Right lobe of liver (tissue), 6 donors: ENCODE data around the gene GPN1. TPM values are rescaled to one million over a fixed set of nuclear protein-coding genes. Genes with fewer than 3 reads are reported as not detected.

Experiments used
- ATAC-seq, 4 donors: fragments of 200-7000 bp; cut with Tn5 transposase; one replicate each; pipeline ENCODE4 v1.9.1; 2020; ENCODE audit warnings: mild to moderate bottlenecking in 4 of 4, moderate library complexity in 4 of 4
- DNase-seq, 3 donors: peaks; one replicate each; pipeline ENCODE4 v3.0.0-alpha.2; 2020
- H3K27ac ChIP-seq, 3 donors: fragments of 200-600 bp; one replicate each; pipeline ENCODE4 v1.8.0; 2022
- H3K27me3 ChIP-seq, 2 donors: fragments of 200-600 bp; one replicate each; pipeline ENCODE4 v1.8.0; 2022
- H3K36me3 ChIP-seq, 4 donors: fragments of 200-600 bp; sonication (generic) in 1 of 4; one replicate each; pipeline versions ENCODE4 v1.5.1 to v1.8.0; 2017 to 2022; ENCODE audit warnings: control low read depth in 1 of 4
- H3K4me1 ChIP-seq, 4 donors: fragments of 200-600 bp; sonication (generic) in 1 of 4; one replicate each; pipeline versions ENCODE4 v1.5.1 to v1.8.0; 2017 to 2022; ENCODE audit warnings: control low read depth in 1 of 4
- H3K4me3 ChIP-seq, 3 donors: fragments of 200-600 bp; one replicate each; pipeline ENCODE4 v1.8.0; 2022
- H3K9me3 ChIP-seq, 4 donors: fragments of 200-600 bp; sonication (generic) in 1 of 4; one replicate each; pipeline versions ENCODE4 v1.5.1 to v1.8.0; 2017 to 2022; ENCODE audit warnings: control low read depth in 1 of 4
- POLR2A ChIP-seq: fragments of 450-650 bp; IDR thresholded peaks from one replicate; pipeline ENCODE4 v1.6.1; 2017; ENCODE audit warnings: antibody characterized with exemption, mild to moderate bottlenecking
- WGBS: methylation state at CpG from one replicate; pipeline ENCODE4 v1.1.6; 2018; ENCODE audit warnings: low coverage, low lambda C conversion rate; ENCODE audit not compliant: insufficient coverage; ENCODE audit errors: missing lambda C conversion rate; 5-methylcytosine and 5-hydroxymethylcytosine counted together
- intact Hi-C, 2 donors: fragments of 100-400 bp; cut with DNase I; formaldehyde crosslinking; loops; one replicate each; pipeline versions ENCODE4 v1.11.2 to v1.14.1; 2022
- total RNA-seq, 6 experiments: library from RNA; depleted of rRNA in 2 of 6; stranded (reverse); fragments of >200 nt in 2 of 6; fragmentation: NEBNext Ultra II Directional in 3 of 6; extraction: Animal tissue kit (Norgen Biotek cat#: 25700) in 3 of 6; gene quantifications; one replicate each; pipeline versions ENCODE4 v1.1.0 to v1.2.4, GENCODE V29; 2016 to 2023
- TF ChIP-seq, protein P1 (sequence below), 4 donors: fragments of 200-600 bp in 3 of 4; fragments of 450-650 bp in 1 of 4; IDR thresholded peaks; one replicate each; pipeline versions ENCODE4 v1.5.1 to v1.8.0; 2016 to 2022; ENCODE audit warnings: antibody characterized with exemption in 4 of 4, mild to moderate bottlenecking in 2 of 4
- donor health status: DM: no; HTN: yes; CAD: no.
- donor health status: DM: no; HTN: no; CAD: no.
- donor health status: DM: no; HTN: no; CAD: no.
- donor health status: DM: no; HTN: yes; CAD: no.
- donor health status: DM: no; HTN: yes; CAD: no.

The GPN1 gene
- total RNA-seq, 6 experiments from 2014 or later = 9.4 to 14.6 (median 11.3) TPM

DNA sequence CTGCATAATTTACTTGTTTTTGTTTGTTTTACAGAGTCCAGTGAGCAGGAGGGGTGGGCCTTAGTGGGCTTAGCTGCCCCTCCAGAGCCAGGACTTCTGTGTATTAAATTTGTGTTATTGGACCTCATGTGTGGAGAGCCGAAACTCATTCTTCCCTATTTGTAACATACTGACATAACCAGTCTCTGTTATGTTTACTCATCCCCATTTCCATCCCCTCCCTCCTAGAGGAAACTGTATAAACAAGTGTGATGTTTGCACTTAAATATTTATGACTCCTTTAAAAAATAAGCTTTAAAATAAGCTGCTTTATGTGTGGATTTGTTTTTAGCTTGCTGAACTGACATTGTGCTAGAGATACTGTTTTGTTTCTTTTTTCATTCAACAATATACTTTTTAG lies 32.2 kb upstream of the GPN1 start:
- 86% methylated on average over 1 of the region's 1 CpG for WGBS
- no peak for DNase-seq
- TF ChIP-seq POLR2A = no peak
- TF ChIP-seq, protein P1, sequence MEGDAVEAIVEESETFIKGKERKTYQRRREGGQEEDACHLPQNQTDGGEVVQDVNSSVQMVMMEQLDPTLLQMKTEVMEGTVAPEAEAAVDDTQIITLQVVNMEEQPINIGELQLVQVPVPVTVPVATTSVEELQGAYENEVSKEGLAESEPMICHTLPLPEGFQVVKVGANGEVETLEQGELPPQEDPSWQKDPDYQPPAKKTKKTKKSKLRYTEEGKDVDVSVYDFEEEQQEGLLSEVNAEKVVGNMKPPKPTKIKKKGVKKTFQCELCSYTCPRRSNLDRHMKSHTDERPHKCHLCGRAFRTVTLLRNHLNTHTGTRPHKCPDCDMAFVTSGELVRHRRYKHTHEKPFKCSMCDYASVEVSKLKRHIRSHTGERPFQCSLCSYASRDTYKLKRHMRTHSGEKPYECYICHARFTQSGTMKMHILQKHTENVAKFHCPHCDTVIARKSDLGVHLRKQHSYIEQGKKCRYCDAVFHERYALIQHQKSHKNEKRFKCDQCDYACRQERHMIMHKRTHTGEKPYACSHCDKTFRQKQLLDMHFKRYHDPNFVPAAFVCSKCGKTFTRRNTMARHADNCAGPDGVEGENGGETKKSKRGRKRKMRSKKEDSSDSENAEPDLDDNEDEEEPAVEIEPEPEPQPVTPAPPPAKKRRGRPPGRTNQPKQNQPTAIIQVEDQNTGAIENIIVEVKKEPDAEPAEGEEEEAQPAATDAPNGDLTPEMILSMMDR (IDR thresholded peaks at IDR 0.05) = no peak

GRCh38 chr2:27606611-27607010 lies 22.2 kb upstream of the GPN1 start:
- no peak for TF ChIP-seq POLR2A
- TF ChIP-seq, protein P1 (IDR thresholded peaks at IDR 0.05) = no peak
- peaks cover 0 to 69% (median 19%) of the 10 kb centered on the region in 4 donors for H3K36me3 ChIP-seq

More for the DNA sequence above, 32.2 kb upstream of the GPN1 start:
- Histone ChIP-seq H3K4me3 (no peak overlapping the region), H3K27me3 (no peaks in the 10 kb centered on the region), H3K36me3 (peaks cover 0 to 22% (median 0%) of the 10 kb centered on the region in 4 donors), H3K9me3 (no peaks in the 10 kb centered on the region), H3K27ac (no peak overlapping the region), H3K4me1 (no peaks in the 10 kb centered on the region)
- intact Hi-C loops = no loop called here
- ATAC-seq = no peak

DNA sequence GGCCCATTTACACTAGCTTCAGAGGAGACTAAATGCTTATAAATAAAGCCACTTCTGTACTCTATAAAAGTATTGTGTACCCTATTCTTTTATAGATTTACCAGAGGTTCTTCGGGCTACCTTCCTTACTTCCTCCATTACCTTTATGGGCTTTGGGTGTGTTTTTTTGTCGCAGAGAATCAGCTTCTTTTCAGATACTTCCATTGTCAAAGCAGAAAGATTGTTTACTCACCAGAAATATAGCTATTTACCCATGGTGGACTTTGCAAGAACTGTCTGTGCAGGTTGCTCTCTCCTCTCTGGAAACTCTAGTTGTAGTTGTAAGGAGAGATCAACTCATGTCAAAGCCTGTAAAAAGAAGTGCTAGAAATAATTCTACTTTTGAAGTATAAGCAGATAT lies 14.9 kb upstream of the GPN1 start:
- no peaks in the 10 kb centered on the region for H3K27me3 ChIP-seq
- 63% methylated on average over 2 of the region's 2 CpGs for WGBS
- TF ChIP-seq POLR2A = no peak
- TF ChIP-seq, protein P1 (IDR thresholded peaks at IDR 0.05) = no peak
- H3K4me1 ChIP-seq = no peaks in the 10 kb centered on the region
- no peaks in the 10 kb centered on the region for H3K9me3 ChIP-seq
- no peak overlapping the region for H3K4me3 ChIP-seq
- ATAC-seq = no peak
- no peak for DNase-seq
- no peak overlapping the region for H3K27ac ChIP-seq
- H3K36me3 ChIP-seq = peaks cover 0 to 53% (median 16%) of the 10 kb centered on the region in 4 donors
- intact Hi-C loops = no loop called here

More at GRCh38 chr2:27606611-27607010, 22.2 kb upstream of the GPN1 start:
- no CpG with 5 or more reads among the region's 2 CpGs for WGBS
- H3K27ac ChIP-seq = no peak overlapping the region
- H3K4me1 ChIP-seq = no peaks in the 10 kb centered on the region
- no peak overlapping the region for H3K4me3 ChIP-seq
- intact Hi-C loops = no loop called here
- no peaks in the 10 kb centered on the region for H3K27me3 ChIP-seq
- no peaks in the 10 kb centered on the region for H3K9me3 ChIP-seq
- no peak for DNase-seq
- ATAC-seq = no peak

DNA sequence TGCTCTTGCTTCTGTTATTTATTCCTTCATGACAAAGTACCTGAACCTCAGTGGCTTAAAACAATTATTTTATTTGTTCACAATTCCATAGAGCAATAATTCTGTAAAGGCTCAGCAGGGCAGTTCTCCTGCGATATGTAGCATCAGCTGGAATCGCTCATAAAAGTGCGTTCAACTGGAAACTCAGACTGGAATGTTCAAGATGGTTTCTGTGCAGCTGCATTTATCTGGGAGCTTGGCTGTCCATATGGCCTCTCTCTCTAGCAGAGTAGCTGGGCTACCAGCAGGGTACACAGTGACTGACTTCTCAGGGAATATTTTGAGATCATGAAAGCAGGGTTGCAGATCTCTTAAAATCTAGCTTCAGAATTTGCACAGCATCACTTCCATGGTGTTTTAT lies 13.5 kb upstream of the GPN1 start:
- Histone ChIP-seq H3K36me3 (peaks cover 0 to 53% (median 17%) of the 10 kb centered on the region in 4 donors), H3K9me3 (no peaks in the 10 kb centered on the region), H3K4me1 (no peaks in the 10 kb centered on the region), H3K27me3 (no peaks in the 10 kb centered on the region), H3K4me3 (no peak overlapping the region), H3K27ac (no peak overlapping the region)
- no peak for ATAC-seq
- intact Hi-C loops = no loop called here
- DNase-seq = no peak
- no peak for TF ChIP-seq POLR2A
- TF ChIP-seq, protein P1 (IDR thresholded peaks at IDR 0.05) = no peak
- WGBS = 97% methylated on average over 3 of the region's 3 CpGs

GRCh38 chr2:27621524-27621923 lies 7.3 kb upstream of the GPN1 start:
- WGBS = 83% methylated on average over 1 of the region's 1 CpG
- peaks cover 0 to 68% (median 24%) of the 10 kb centered on the region in 4 donors for H3K36me3 ChIP-seq
- DNase-seq (no peak), ATAC-seq (no peak)
- intact Hi-C loops = no loop called here
- TF ChIP-seq, protein P1 (IDR thresholded peaks at IDR 0.05) = no peak
- no peak for TF ChIP-seq POLR2A
- no peaks in the 10 kb centered on the region for H3K27me3 ChIP-seq
- no peak overlapping the region for H3K27ac ChIP-seq
- no peaks in the 10 kb centered on the region for H3K4me1 ChIP-seq
- no peaks in the 10 kb centered on the region for H3K9me3 ChIP-seq
- H3K4me3 ChIP-seq = no peak overlapping the region
